ENCODE data around the gene SH3BP5. TPM values are rescaled to one million over a fixed set of nuclear protein-coding genes. Genes with fewer than 3 reads are reported as not detected.

Gene SH3BP5
- total and polyA plus RNA-seq, 8 donors: 2.8 to 9.8 (median 6.2) TPM

GRCh38 chr3:15347063-15347736 is 14.8 kb upstream of the SH3BP5 start:
- FAIRE-seq: no peak
- intact Hi-C loops (cut with DNase I): no loop called here
- no peak overlapping the region for H3K4me3 ChIP-seq
- no peak overlapping the region for H3K27ac ChIP-seq
- no peak for ATAC-seq
- H3K4me1 ChIP-seq: no peaks in the 10 kb centered on the region
- H3K27me3 ChIP-seq: no peaks in the 10 kb centered on the region
- 84 to 90% methylated on average over 7 of the region's 7 CpGs for WGBS, 2 donors
- no peaks in the 10 kb centered on the region for H3K36me3 ChIP-seq
- no peak for TF ChIP-seq CTCF (IDR thresholded peaks at IDR 0.05)
- no peak for DNase-seq
- H3K9me3 ChIP-seq: no peaks in the 10 kb centered on the region

GRCh38 chr3:15346516-15346915 is 14.1 kb upstream of the SH3BP5 start:
- no peaks in the 10 kb centered on the region for H3K9me3 ChIP-seq
- H3K27me3 ChIP-seq: no peaks in the 10 kb centered on the region
- WGBS, 2 donors: 87 to 92% methylated on average over 2 of the region's 2 CpGs
- FAIRE-seq: no peak
- no peaks in the 10 kb centered on the region for H3K36me3 ChIP-seq
- H3K4me3 ChIP-seq: no peak overlapping the region
- intact Hi-C loops (cut with DNase I): no loop called here
- DNase-seq: no peak
- no peak overlapping the region for H3K27ac ChIP-seq
- H3K4me1 ChIP-seq: no peaks in the 10 kb centered on the region
- TF ChIP-seq CTCF (IDR thresholded peaks at IDR 0.05): no peak
- no peak for ATAC-seq

GRCh38 chr3:15345608-15346137 is 13.3 kb upstream of the SH3BP5 start:
- Histone ChIP-seq H3K27ac (no peak overlapping the region), H3K4me1 (no peaks in the 10 kb centered on the region), H3K27me3 (no peaks in the 10 kb centered on the region), H3K4me3 (no peak overlapping the region), H3K9me3 (no peaks in the 10 kb centered on the region), H3K36me3 (no peaks in the 10 kb centered on the region)
- ATAC-seq: peak in 3 of 4 donors; percentile 18 to 51 (median 19)
- no peak for TF ChIP-seq CTCF (IDR thresholded peaks at IDR 0.05)
- WGBS, 2 donors: 61 to 64% methylated on average over 4 of the region's 4 CpGs
- no peak for DNase-seq
- intact Hi-C loops (cut with DNase I): no loop called here
- no peak for FAIRE-seq

- no peaks in the 10 kb centered on the region for H3K27me3 ChIP-seq
- H3K27ac ChIP-seq: no peak overlapping the region
- H3K9me3 ChIP-seq: no peaks in the 10 kb centered on the region
- 16 to 21% methylated on average over 4 of the region's 4 CpGs for WGBS, 2 donors
- TF ChIP-seq CTCF (IDR thresholded peaks at IDR 0.05): no peak
- H3K4me1 ChIP-seq: no peaks in the 10 kb centered on the region
- DNase-seq (peak in 2 of 6 donors; percentile 13 to 16), FAIRE-seq (no peak), ATAC-seq (peak in 3 of 4 donors; percentile 58 to 71 (median 70))
- no peaks in the 10 kb centered on the region for H3K36me3 ChIP-seq
- intact Hi-C loops (cut with DNase I): no loop called here
- H3K4me3 ChIP-seq: no peak overlapping the region
Measured at GRCh38 chr3:15345066-15345607, 12.8 kb upstream of the SH3BP5 start.

- H3K9me3 ChIP-seq: no peaks in the 10 kb centered on the region
- FAIRE-seq: no peak
- TF ChIP-seq CTCF (IDR thresholded peaks at IDR 0.05): no peak
- H3K4me1 ChIP-seq: no peaks in the 10 kb centered on the region
- H3K36me3 ChIP-seq: no peaks in the 10 kb centered on the region
- H3K27ac ChIP-seq: no peak overlapping the region
- no peaks in the 10 kb centered on the region for H3K27me3 ChIP-seq
- intact Hi-C loops (cut with DNase I): no loop called here
- H3K4me3 ChIP-seq: no peak overlapping the region
- 85 to 86% methylated on average over 1 of the region's 1 CpG for WGBS, 2 donors
- DNase-seq: no peak
- ATAC-seq: no peak
Measured at GRCh38 chr3:15342945-15343344, 10.6 kb upstream of the SH3BP5 start.

Measured in pancreas (tissue), 10 donors.